ENCODE results near the gene CPNE4. TPM values are rescaled to one million over a fixed set of nuclear protein-coding genes. Genes with fewer than 3 reads are reported as not detected.

Gene CPNE4
- total RNA-seq, 2 donors from 2014 or later: not detected

DNA sequence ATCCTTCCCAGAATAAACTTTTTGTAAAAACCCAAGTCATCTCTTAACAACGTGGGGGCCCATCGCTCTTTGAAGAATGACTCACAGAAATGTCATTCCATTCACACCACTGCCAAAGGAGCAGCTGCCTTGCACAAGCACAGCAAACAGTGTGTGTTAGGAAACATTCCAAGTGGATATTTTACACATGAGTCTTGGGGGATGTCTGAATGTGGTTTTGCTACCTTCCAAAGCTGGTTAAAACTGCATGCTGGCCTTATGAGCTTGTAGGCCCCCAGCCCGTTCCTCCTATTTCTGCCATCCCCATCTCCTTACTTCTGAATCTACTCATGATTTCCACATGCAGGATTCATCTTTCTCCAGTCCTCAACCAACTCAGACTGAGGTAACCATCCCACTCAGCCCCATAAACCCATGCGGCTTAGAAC is 130.8 kb downstream of the CPNE4 start:
- DNase-seq (no peak), ATAC-seq (no peak)
- no peak overlapping the region for H3K27ac ChIP-seq
- H3K4me3 ChIP-seq: no peak overlapping the region
- no peaks in the 10 kb centered on the region for H3K36me3 ChIP-seq (replicated peaks in 1 of 2; ENCODE audit: insufficient read depth in 1 of 2, low read depth in 2 of 2)
- H3K27me3 ChIP-seq: no peaks in the 10 kb centered on the region
- no peak for TF ChIP-seq POLR2A (IDR thresholded peaks at IDR 0.05)
- TF ChIP-seq, protein P1, sequence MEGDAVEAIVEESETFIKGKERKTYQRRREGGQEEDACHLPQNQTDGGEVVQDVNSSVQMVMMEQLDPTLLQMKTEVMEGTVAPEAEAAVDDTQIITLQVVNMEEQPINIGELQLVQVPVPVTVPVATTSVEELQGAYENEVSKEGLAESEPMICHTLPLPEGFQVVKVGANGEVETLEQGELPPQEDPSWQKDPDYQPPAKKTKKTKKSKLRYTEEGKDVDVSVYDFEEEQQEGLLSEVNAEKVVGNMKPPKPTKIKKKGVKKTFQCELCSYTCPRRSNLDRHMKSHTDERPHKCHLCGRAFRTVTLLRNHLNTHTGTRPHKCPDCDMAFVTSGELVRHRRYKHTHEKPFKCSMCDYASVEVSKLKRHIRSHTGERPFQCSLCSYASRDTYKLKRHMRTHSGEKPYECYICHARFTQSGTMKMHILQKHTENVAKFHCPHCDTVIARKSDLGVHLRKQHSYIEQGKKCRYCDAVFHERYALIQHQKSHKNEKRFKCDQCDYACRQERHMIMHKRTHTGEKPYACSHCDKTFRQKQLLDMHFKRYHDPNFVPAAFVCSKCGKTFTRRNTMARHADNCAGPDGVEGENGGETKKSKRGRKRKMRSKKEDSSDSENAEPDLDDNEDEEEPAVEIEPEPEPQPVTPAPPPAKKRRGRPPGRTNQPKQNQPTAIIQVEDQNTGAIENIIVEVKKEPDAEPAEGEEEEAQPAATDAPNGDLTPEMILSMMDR (IDR thresholded peaks at IDR 0.05): no peak
- intact Hi-C loops (cut with DNase I): no loop called here
- H3K9me3 ChIP-seq: no peaks in the 10 kb centered on the region
- no peaks in the 10 kb centered on the region for H3K4me1 ChIP-seq
- 43 to 60% methylated on average over 4 of the region's 4 CpGs for WGBS, 2 donors

- no peak overlapping the region for H3K27ac ChIP-seq
- intact Hi-C loops (cut with DNase I): no loop called here
- ATAC-seq: no peak
- H3K4me3 ChIP-seq: no peak overlapping the region
- no peaks in the 10 kb centered on the region for H3K4me1 ChIP-seq
- no peaks in the 10 kb centered on the region for H3K27me3 ChIP-seq
- no peak for DNase-seq
- TF ChIP-seq, protein P1 (IDR thresholded peaks at IDR 0.05): no peak
- TF ChIP-seq POLR2A (IDR thresholded peaks at IDR 0.05): no peak
- H3K9me3 ChIP-seq: no peaks in the 10 kb centered on the region
- 55 to 64% methylated on average over 1 of the region's 1 CpG for WGBS, 2 donors
- no peaks in the 10 kb centered on the region for H3K36me3 ChIP-seq (replicated peaks in 1 of 2; ENCODE audit: insufficient read depth in 1 of 2, low read depth in 2 of 2)
These were observed 133.1 kb downstream of the CPNE4 start for GRCh38 chr3:131901686-131902085.

DNA sequence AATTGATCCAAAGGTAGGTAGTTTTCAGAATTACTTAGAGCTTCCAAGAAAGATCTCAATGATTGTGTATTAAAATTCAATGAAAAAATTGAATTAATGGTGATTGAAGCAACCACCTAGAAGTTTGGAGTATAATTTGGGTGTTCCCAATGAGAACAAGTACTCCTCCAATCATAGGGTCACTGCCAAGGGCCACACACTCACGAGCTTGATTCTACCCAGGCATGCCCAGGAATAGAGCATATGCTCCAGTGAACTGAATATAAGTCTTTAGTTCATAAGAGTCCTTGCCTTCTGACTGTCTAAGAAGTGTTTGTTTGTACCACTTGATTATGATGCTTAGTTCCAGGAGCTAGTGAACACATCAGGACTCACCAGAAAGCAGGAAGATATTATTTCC is 133.9 kb downstream of the CPNE4 start:
- intact Hi-C loops (cut with DNase I): no loop called here
- Histone ChIP-seq H3K27ac (no peak overlapping the region), H3K4me1 (no peaks in the 10 kb centered on the region), H3K36me3 (replicated peaks in 1 of 2; ENCODE audit: insufficient read depth in 1 of 2, low read depth in 2 of 2) (no peaks in the 10 kb centered on the region), H3K9me3 (no peaks in the 10 kb centered on the region), H3K27me3 (no peaks in the 10 kb centered on the region), H3K4me3 (no peak overlapping the region)
- 27 to 50% methylated on average over 1 of the region's 1 CpG for WGBS, 2 donors
- ATAC-seq (no peak), DNase-seq (no peak)
- TF ChIP-seq POLR2A (IDR thresholded peaks at IDR 0.05): no peak
- TF ChIP-seq, protein P1 (IDR thresholded peaks at IDR 0.05): no peak

- Histone ChIP-seq H3K9me3 (no peaks in the 10 kb centered on the region), H3K4me1 (no peaks in the 10 kb centered on the region), H3K27ac (no peak overlapping the region), H3K36me3 (replicated peaks in 1 of 2; ENCODE audit: insufficient read depth in 1 of 2, low read depth in 2 of 2) (no peaks in the 10 kb centered on the region), H3K27me3 (no peaks in the 10 kb centered on the region), H3K4me3 (no peak overlapping the region)
- ATAC-seq: no peak
- intact Hi-C loops (cut with DNase I): no loop called here
- no peak for DNase-seq
- 24 to 52% methylated on average over 5 of the region's 5 CpGs for WGBS, 2 donors
- TF ChIP-seq POLR2A (IDR thresholded peaks at IDR 0.05): no peak
- TF ChIP-seq, protein P1 (IDR thresholded peaks at IDR 0.05): no peak
These were observed 135.8 kb downstream of the CPNE4 start for GRCh38 chr3:131899021-131899420.

DNA sequence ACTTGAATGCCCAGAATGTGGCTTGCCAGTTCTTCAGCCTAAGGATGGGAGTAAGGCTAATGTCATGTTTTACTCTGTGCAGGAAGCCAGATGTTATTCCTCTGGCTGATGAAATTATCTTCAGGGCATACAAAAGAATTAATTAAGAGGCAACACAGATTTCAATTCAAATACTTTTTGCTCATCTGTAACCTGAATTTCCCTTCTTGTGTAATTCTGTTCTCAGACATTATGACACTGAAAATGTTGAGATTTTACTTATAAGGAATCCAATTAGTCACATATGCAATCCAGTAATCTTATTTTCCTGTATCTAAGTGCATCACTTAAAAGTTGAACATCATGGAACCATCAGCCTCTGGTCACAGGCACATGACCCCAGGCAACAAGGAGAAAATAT is 136.5 kb downstream of the CPNE4 start:
- H3K9me3 ChIP-seq: no peaks in the 10 kb centered on the region
- no peaks in the 10 kb centered on the region for H3K4me1 ChIP-seq
- TF ChIP-seq, protein P1 (IDR thresholded peaks at IDR 0.05): no peak
- TF ChIP-seq POLR2A (IDR thresholded peaks at IDR 0.05): no peak
- ATAC-seq (no peak), DNase-seq (no peak)
- H3K36me3 ChIP-seq (replicated peaks in 1 of 2; ENCODE audit: insufficient read depth in 1 of 2, low read depth in 2 of 2): no peaks in the 10 kb centered on the region
- intact Hi-C loops (cut with DNase I): no loop called here
- no peaks in the 10 kb centered on the region for H3K27me3 ChIP-seq
- no peak overlapping the region for H3K4me3 ChIP-seq
- no peak overlapping the region for H3K27ac ChIP-seq

Data from body of pancreas (tissue), 4 donors.